HepG2 (cell line): ENCODE results near the gene NELL2. TPM values are rescaled to one million over a fixed set of nuclear protein-coding genes. Genes with fewer than 3 reads are reported as not detected.

Experiments
- ATAC-seq: fragments of 200-7000 bp; cut with Tn5 transposase; 3 replicates; pipeline ENCODE4 v1.9.1; 2020; ENCODE audit warnings: mild to moderate bottlenecking, moderate library complexity
- BruUV-seq: library from RNA; stranded (reverse); fragments of 400-500 nt; replicated peaks from 2 replicates; lab custom pipeline; 2021; lab: Mats Ljungman, UMichigan
- CTCF ChIA-PET: fragments of 300-600 bp; formaldehyde crosslinking; extraction: SDS; loops from one replicate; lab custom pipeline; 2021; ENCODE audit warnings: low total read pairs, inconsistent platforms, low intra/inter-chr PET ratio; lab: Yijun Ruan, JAX
- POLR2A ChIA-PET: fragments of 350-600 bp; sonication (Branson Sonifier 250); formaldehyde crosslinking; loops from one replicate; lab custom pipeline; 2020; ENCODE audit warnings: antibody characterized with exemption, inconsistent platforms; lab: Yijun Ruan, JAX
- DNase-seq: peaks from one replicate; pipeline ENCODE4 v3.0.0-alpha.2; 2015; ENCODE audit warnings: low spot score
- FAIRE-seq: peaks from 3 replicates; lab custom pipeline; 2011; peaks lifted over from hg19 to GRCh38; lab: Jason Lieb, UNC
- H2AFZ ChIP-seq: one replicate; pipeline ENCODE4 v1.6.1; 2011; ENCODE audit warnings: low read length, inconsistent platforms
- H3K27ac ChIP-seq: fragments of 300-600 bp; 3 replicates; pipeline ENCODE4 v1.8.0; 2011; ENCODE audit warnings: mixed run types, mild to moderate bottlenecking, mixed read lengths, low read length, inconsistent platforms; ENCODE audit not compliant: insufficient read depth; ENCODE audit errors: extremely low read length
- H3K27me3 ChIP-seq, 2 experiments: fragments of 200-600 bp in 1 of 2; 2 replicates in 1 of 2; 3 replicates in 1 of 2; pipeline versions ENCODE4 v1.6.0 to v1.8.0; 2011; ENCODE audit warnings: low read length in 2 of 2, mild to moderate bottlenecking in 2 of 2, moderate library complexity in 2 of 2, inconsistent platforms in 1 of 2; ENCODE audit not compliant: insufficient read depth in 2 of 2, control insufficient read depth in 1 of 2
- H3K36me3 ChIP-seq, 2 experiments: fragments of 200-600 bp in 1 of 2; replicated peaks in 1 of 2; 2 replicates in 1 of 2; 3 replicates in 1 of 2; pipeline versions ENCODE4 v1.5.1 to v1.8.0; 2011; ENCODE audit warnings: low read length in 2 of 2, inconsistent platforms in 1 of 2; ENCODE audit not compliant: insufficient read depth in 2 of 2, control insufficient read depth in 1 of 2
- H3K4me1 ChIP-seq: 2 replicates; pipeline ENCODE4 v1.5.1; 2012; ENCODE audit warnings: low read length, inconsistent platforms; ENCODE audit not compliant: insufficient read depth
- H3K4me2 ChIP-seq: 2 replicates; pipeline ENCODE4 v1.6.0; 2011; ENCODE audit warnings: low read depth, low read length, inconsistent platforms
- H3K4me3 ChIP-seq, 3 experiments: fragments of 200-600 bp in 1 of 3; sonication (generic), shearing (Covaris generic) in 1 of 3; replicated peaks in 1 of 3; 2 replicates each; pipeline ENCODE4 v1.5.1; 2011 to 2016; ENCODE audit warnings: low read length in 3 of 3, inconsistent platforms in 2 of 3, low read depth in 2 of 3, mild to moderate bottlenecking in 2 of 3, control low read depth in 1 of 3, mixed read lengths in 1 of 3; ENCODE audit not compliant: insufficient read depth in 1 of 3
- H3K79me2 ChIP-seq: one replicate; pipeline ENCODE4 v1.6.1; 2011; ENCODE audit warnings: low read length, inconsistent platforms; ENCODE audit not compliant: insufficient read depth
- H3K9ac ChIP-seq: 2 replicates; pipeline ENCODE4 v1.6.0; 2011; ENCODE audit warnings: mild to moderate bottlenecking, low read depth, low read length, inconsistent platforms; ENCODE audit not compliant: insufficient read depth
- H3K9me3 ChIP-seq: 2 replicates; pipeline ENCODE4 v1.5.1; 2012; ENCODE audit warnings: mild to moderate bottlenecking, low read length
- H4K20me1 ChIP-seq: 2 replicates; pipeline ENCODE4 v1.6.0; 2011; ENCODE audit warnings: inconsistent platforms, mild to moderate bottlenecking, low read length, moderate library complexity; ENCODE audit not compliant: insufficient read depth
- MAFF ChIP-seq: IDR thresholded peaks from 2 replicates; pipeline ENCODE4 v1.6.1; 2011; ENCODE audit warnings: low read depth, low read length, improper control_type of control experiment
- MAFK ChIP-seq, 2 experiments: IDR thresholded peaks in 1 of 2; conservative IDR thresholded peaks in 1 of 2; 2 replicates each; pipeline ENCODE4 v1.6.1; 2011; ENCODE audit warnings: improper control_type of control experiment in 2 of 2, low read length in 2 of 2
- USF2 ChIP-seq, 2 experiments: sonication (generic) in 1 of 2; formaldehyde crosslinking in 1 of 2; IDR thresholded peaks; 2 replicates each; pipeline versions ENCODE4 v1.5.1 to v1.6.1; 2011 to 2020; ENCODE audit warnings: borderline replicate concordance in 1 of 2, low read depth in 1 of 2, low read length in 1 of 2, mild to moderate bottlenecking in 1 of 2, missing genetic modification reagents in 1 of 2, moderate library complexity in 1 of 2
- YEATS2 ChIP-seq: sonication (generic); formaldehyde crosslinking; IDR thresholded peaks from 2 replicates; pipeline ENCODE4 v1.4.0; 2020; ENCODE audit warnings: missing genetic modification reagents, borderline replicate concordance
- WGBS: methylation state at CpG from one replicate; pipeline ENCODE4 v1.1.6; 2017; ENCODE audit warnings: low lambda C conversion rate; 5-methylcytosine and 5-hydroxymethylcytosine counted together
- in situ Hi-C: cut with HindIII; loops from 2 replicates; pipeline ENCODE4 v1.10.0; 2017; ENCODE audit warnings: low pct_unique_long_range_greater_than_20kb; ENCODE audit not compliant: extremely low pct_ligation_motif_present
- intact Hi-C: fragments of 100-400 bp; cut with micrococcal nuclease; formaldehyde crosslinking; loops from one replicate; pipeline ENCODE4 v1.10.0; 2022; ENCODE audit not compliant: unreplicated experiment
- polyA plus RNA-seq, 8 experiments: library from polyadenylated mRNA; depleted of rRNA in 3 of 8; stranded (reverse) in 7 of 8; unstranded in 1 of 8; fragments of >200 nt; fragmentation: Illumina TruSeq in 4 of 8; extraction: Trizol in 4 of 8; gene quantifications; 2 replicates each; pipeline versions ENCODE4 v1.2.1 to v1.2.3, GENCODE V29; 2011 to 2016; ENCODE audit warnings: low read depth in 4 of 8, missing spikeins in 1 of 8, mixed read lengths in 1 of 8; ENCODE audit not compliant: insufficient read depth in 1 of 8
- total RNA-seq, 5 experiments: library from RNA; depleted of rRNA; stranded (reverse); fragments of >200 nt; fragmentation: Illumina TruSeq; extraction: Trizol; gene quantifications; 2 replicates each; pipeline ENCODE4 v1.2.3, GENCODE V29; 2016; ENCODE audit warnings: low read depth in 1 of 5

Gene NELL2
- total and polyA plus RNA-seq, 2 of the 13 experiments (the other 11 are each of a cell fraction or from before 2014, with no cell fraction given), result 0.11 TPM; not detected in 1

GRCh38 chr12:44795970-44796369, 80.1 kb downstream of the NELL2 start:
- no peak overlapping the region for H3K9ac ChIP-seq
- FAIRE-seq (no peak), ATAC-seq (no peak), DNase-seq (no peak)
- no peak overlapping the region for H3K4me3 ChIP-seq
- CTCF ChIA-PET, result no interaction called here
- in situ Hi-C loops (no loop called here), intact Hi-C loops (no loop called here)
- H3K27me3 ChIP-seq, result no peaks in the 10 kb centered on the region
- no peaks in the 10 kb centered on the region for H3K36me3 ChIP-seq
- POLR2A ChIA-PET, result no interaction called here
- H3K4me2 ChIP-seq, result no peak overlapping the region
- TF ChIP-seq MAFK (conservative IDR thresholded peaks at IDR 0.05 in 1 of 2, IDR thresholded peaks at IDR 0.05 in 1 of 2; ENCODE audit: low read length in 2 of 2), result peak in 1 of 2 experiments; percentile 74; a peak in 3 of 4 replicates
- peak; percentile 57; the same call in 1 of the 2 replicates for TF ChIP-seq MAFF
- no peak for TF ChIP-seq YEATS2
- no peak overlapping the region for H3K27ac ChIP-seq
- H3K79me2 ChIP-seq, result no peaks in the 10 kb centered on the region
- BruUV-seq, result no TSS peak
- H2AFZ ChIP-seq, result no peak overlapping the region
- no peaks in the 10 kb centered on the region for H4K20me1 ChIP-seq
- no peaks in the 10 kb centered on the region for H3K9me3 ChIP-seq
- H3K4me1 ChIP-seq, result no peaks in the 10 kb centered on the region

GRCh38 chr12:44788731-44789130, 87.4 kb downstream of the NELL2 start:
- no peak overlapping the region for H3K9ac ChIP-seq
- no peak overlapping the region for H3K4me3 ChIP-seq
- no peaks in the 10 kb centered on the region for H3K4me1 ChIP-seq
- POLR2A ChIA-PET, result no interaction called here
- no peaks in the 10 kb centered on the region for H3K36me3 ChIP-seq
- BruUV-seq, result no TSS peak
- no peak overlapping the region for H2AFZ ChIP-seq
- H3K79me2 ChIP-seq, result no peaks in the 10 kb centered on the region
- CTCF ChIA-PET, result no interaction called here
- 7% methylated on average over 2 of the region's 4 CpGs for WGBS
- in situ Hi-C loops (no loop called here), intact Hi-C loops (no loop called here)
- TF ChIP-seq USF2 (IDR thresholded peaks at IDR 0.05; ENCODE audit: low read depth, low read length), result no peak
- TF ChIP-seq USF2 (CRISPR knock-in tag; IDR thresholded peaks at IDR 0.05; ENCODE audit: borderline replicate concordance), result no peak
- H3K9me3 ChIP-seq, result no peaks in the 10 kb centered on the region
- FAIRE-seq (no peak), DNase-seq (no peak), ATAC-seq (no peak)
- H4K20me1 ChIP-seq, result no peaks in the 10 kb centered on the region
- no peak overlapping the region for H3K27ac ChIP-seq
- no peaks in the 10 kb centered on the region for H3K27me3 ChIP-seq
- H3K4me2 ChIP-seq, result no peak overlapping the region
